ENCODE results near the gene SALL4. TPM values are rescaled to one million over a fixed set of nuclear protein-coding genes. Genes with fewer than 3 reads are reported as not detected.

SALL4 gene
- total RNA-seq, 2 experiments from 2014 or later, result 0.08 to 0.11 TPM

DNA sequence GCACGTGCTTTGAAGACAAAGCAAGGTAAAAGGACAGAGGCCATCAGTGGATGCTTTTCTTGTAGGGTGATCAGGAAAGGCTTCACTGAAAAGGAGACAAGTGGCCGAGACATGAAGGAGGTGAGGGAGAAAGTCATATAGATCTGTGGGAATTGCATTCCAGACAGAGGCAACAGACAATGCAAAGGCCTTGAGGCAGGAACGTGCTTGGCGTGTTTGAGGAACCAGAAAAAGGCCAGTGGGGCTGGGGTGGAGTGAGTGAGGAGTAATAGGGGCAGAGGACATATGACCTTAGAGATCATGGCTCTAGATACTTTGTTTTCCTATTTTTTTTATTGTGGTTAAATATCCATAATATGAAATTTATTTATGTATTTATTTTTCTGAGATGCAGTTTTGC, 10.5 kb upstream of the SALL4 start:
- H3K4me1 Mint-ChIP-seq, result no peaks in the 10 kb centered on the region
- no peaks in the 10 kb centered on the region for H3K36me3 Mint-ChIP-seq
- H3K9me3 Mint-ChIP-seq, result no peaks in the 10 kb centered on the region
- no peak overlapping the region for H3K4me3 Mint-ChIP-seq
- ATAC-seq (ENCODE audit: low read depth) (no peak), DNase-seq (no peak)
- H3K27ac Mint-ChIP-seq, result no peak overlapping the region
- H3K27me3 Mint-ChIP-seq, result peaks cover 8% of the 10 kb centered on the region
- POLR2A ChIA-PET, result no interaction called here

- H3K27ac Mint-ChIP-seq, result no peak overlapping the region
- no peak overlapping the region for H3K4me3 Mint-ChIP-seq
- POLR2A ChIA-PET, result no interaction called here
- no peaks in the 10 kb centered on the region for H3K9me3 Mint-ChIP-seq
- H3K36me3 Mint-ChIP-seq, result no peaks in the 10 kb centered on the region
- ATAC-seq (ENCODE audit: low read depth) (no peak), DNase-seq (no peak)
- no peaks in the 10 kb centered on the region for H3K4me1 Mint-ChIP-seq
- H3K27me3 Mint-ChIP-seq, result peaks cover 8% of the 10 kb centered on the region
Observed at GRCh38 chr20:51811514-51812128, 9.3 kb upstream of the SALL4 start.

DNA sequence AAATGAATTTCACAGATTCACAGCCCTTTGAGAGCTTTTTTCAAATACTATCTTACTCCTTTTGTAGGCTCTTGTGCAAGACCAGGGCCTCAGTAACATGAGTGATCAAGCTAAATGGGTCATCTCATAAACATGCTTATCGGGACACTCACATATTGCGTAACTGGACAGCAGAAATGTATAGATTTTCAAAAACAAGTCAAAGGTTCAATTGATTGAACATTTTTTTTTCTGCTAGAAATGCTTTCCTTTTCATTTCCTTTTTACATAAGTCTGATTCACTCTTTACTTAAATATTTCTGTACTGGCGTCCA, 8.7 kb upstream of the SALL4 start:
- Mint-ChIP-seq H3K27me3 (peaks cover 8% of the 10 kb centered on the region), H3K4me3 (no peak overlapping the region), H3K9me3 (no peaks in the 10 kb centered on the region), H3K36me3 (no peaks in the 10 kb centered on the region), H3K27ac (no peak overlapping the region), H3K4me1 (no peaks in the 10 kb centered on the region)
- POLR2A ChIA-PET, result no interaction called here
- DNase-seq (no peak), ATAC-seq (ENCODE audit: low read depth) (no peak)

GRCh38 chr20:51810155-51811041, 8.1 kb upstream of the SALL4 start:
- DNase-seq, result no peak
- Mint-ChIP-seq H3K27ac (no peak overlapping the region), H3K36me3 (no peaks in the 10 kb centered on the region), H3K4me3 (no peak overlapping the region), H3K4me1 (no peaks in the 10 kb centered on the region), H3K9me3 (no peaks in the 10 kb centered on the region), H3K27me3 (peaks cover 8% of the 10 kb centered on the region)
- ATAC-seq (ENCODE audit: low read depth), result no peak
- POLR2A ChIA-PET, result no interaction called here

DNA sequence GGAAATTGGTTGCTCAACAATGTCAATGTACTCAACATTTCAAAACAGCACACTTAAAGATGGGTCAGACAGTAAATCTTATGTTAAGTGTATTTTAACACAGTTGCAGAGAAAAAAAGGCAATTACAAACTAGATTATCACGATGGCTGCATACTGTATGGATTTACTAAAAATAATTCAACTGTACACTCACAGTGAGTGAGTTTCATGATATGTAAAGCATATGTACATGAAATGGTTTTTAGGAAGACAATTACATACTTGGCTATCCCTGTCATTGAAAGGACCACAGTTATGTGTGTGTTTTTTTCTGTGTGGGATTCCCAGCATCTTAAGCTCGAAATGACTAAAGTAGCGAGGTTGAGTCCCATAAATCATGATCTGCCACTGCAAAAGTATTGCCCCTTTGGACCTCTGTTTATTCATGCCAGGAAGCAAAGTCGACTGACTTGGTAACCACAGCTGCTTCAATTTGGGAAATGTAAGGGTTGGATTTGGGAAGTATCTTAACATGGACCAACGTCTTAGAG, 5.5 kb upstream of the SALL4 start:
- H3K4me1 Mint-ChIP-seq, result no peaks in the 10 kb centered on the region
- POLR2A ChIA-PET, result no interaction called here
- no peak overlapping the region for H3K4me3 Mint-ChIP-seq
- no peak for ATAC-seq (ENCODE audit: low read depth)
- H3K27ac Mint-ChIP-seq, result no peak overlapping the region
- H3K36me3 Mint-ChIP-seq, result no peaks in the 10 kb centered on the region
- DNase-seq, result no peak
- H3K27me3 Mint-ChIP-seq, result peaks cover 20% of the 10 kb centered on the region
- no peaks in the 10 kb centered on the region for H3K9me3 Mint-ChIP-seq

DNA sequence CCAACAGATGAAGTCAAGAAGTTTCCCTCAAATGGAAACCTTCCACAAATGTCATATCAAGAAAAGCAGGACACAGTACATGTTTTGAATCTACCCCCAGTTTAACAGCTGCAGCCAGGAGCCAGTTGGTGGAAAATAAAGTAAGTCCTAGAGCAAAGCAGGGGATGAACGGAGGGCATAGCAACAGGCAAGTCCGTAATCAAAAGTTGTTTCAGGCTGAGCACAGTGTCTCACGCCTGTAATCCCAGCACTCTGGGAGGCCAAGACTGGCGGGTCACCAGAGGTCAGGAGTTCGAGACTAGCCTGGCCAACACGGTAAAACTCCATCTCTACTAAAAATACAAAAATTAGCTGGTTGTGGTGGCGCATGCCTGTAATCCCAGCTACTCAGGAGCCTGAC, 2.4 kb upstream of the SALL4 start:
- POLR2A ChIA-PET, result no interaction called here
- Mint-ChIP-seq H3K9me3 (no peaks in the 10 kb centered on the region), H3K27me3 (peaks cover 40% of the 10 kb centered on the region), H3K4me1 (peaks cover 5% of the 10 kb centered on the region), H3K36me3 (no peaks in the 10 kb centered on the region), H3K27ac (no peak overlapping the region), H3K4me3 (no peak overlapping the region)
- DNase-seq (no peak), ATAC-seq (ENCODE audit: low read depth) (no peak)

DNA sequence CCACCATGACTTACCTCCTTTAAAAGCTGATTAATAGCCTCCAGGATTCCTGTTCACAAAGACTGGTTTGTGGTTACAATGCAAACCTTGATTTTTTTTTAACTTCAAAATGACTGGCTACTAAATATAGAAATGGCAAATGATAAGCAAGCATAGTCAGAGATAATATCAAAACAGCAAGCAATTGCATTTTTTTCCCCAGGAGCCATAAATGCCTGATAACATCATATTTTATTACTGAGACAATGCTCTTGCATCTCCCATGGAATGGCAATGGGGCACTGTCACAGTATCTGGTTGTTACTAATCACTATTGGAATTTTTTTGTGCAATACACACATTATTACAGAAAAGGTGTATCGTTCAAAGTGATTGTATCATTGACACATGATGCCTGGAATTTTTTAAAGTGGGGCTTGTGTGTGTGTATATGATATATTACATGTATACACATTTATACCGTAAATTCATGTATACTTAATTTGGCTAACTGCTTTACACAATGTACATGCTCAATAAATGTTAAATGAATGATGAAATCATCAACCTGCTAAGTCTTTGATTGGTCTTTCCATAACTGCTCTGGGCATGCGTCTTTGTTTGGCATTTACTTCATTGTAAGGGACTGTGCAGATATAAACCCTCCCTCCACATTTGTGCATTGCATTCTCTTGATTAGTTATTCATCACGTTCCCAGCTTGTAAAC, 980 bp upstream of the SALL4 start:
- Mint-ChIP-seq H3K4me3 (no peak overlapping the region), H3K9me3 (no peaks in the 10 kb centered on the region), H3K4me1 (peaks cover 5% of the 10 kb centered on the region), H3K27me3 (peaks cover 54% of the 10 kb centered on the region), H3K36me3 (no peaks in the 10 kb centered on the region), H3K27ac (no peak overlapping the region)
- DNase-seq (no peak), ATAC-seq (ENCODE audit: low read depth) (no peak)
- POLR2A ChIA-PET, result no interaction called here

- POLR2A ChIA-PET, result no interaction called here
- DNase-seq (no peak), ATAC-seq (ENCODE audit: low read depth) (no peak)
- Mint-ChIP-seq H3K27me3 (peaks cover 66% of the 10 kb centered on the region), H3K9me3 (no peaks in the 10 kb centered on the region), H3K4me1 (peaks cover 5% of the 10 kb centered on the region), H3K27ac (no peak overlapping the region), H3K4me3 (no peak overlapping the region), H3K36me3 (no peaks in the 10 kb centered on the region)
Observed at GRCh38 chr20:51801823-51802123, 548 bp downstream of the SALL4 start.

DNA sequence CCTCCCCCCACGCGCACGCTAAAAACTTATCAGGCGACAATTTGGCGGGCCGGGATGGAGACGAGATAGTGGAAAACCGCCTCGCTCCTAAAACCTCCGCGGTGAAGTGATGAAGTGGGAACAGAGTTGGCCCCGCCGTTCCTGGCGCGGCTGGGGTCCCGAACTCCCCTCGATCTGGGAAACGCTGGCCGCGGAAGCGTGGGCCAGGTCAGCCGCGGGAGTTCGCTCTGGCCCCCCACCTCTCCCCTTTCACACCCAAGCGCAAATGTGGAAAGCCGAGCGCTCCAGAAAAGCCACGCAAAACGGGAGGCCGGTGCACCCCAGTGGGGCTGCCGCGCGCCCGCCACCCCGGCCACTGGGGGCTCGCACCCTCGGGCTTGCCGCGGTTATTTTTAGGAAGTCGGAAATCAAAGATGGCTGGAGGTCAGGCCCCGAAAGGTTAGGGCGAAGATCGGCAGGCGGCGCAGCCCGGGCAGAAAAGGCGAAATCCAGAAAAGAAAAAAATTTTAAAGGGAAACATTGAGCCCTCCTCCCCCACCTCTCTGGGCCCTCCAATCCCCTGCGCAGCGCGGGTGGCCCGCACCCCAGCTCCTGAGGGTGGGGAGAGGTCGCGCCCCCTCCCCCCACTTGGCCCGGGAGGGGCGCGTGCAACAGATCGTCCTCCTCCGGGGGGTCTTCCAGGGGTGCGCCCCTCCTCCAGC, 1.0 kb downstream of the SALL4 start:
- Mint-ChIP-seq H3K27ac (no peak overlapping the region), H3K4me1 (peaks cover 5% of the 10 kb centered on the region), H3K9me3 (no peaks in the 10 kb centered on the region), H3K36me3 (no peaks in the 10 kb centered on the region), H3K27me3 (peaks cover 66% of the 10 kb centered on the region), H3K4me3 (peak overlapping the region; percentile 28)
- ATAC-seq (ENCODE audit: low read depth), result no peak
- DNase-seq, result peak; percentile 29
- POLR2A ChIA-PET, result no interaction called here

DNA sequence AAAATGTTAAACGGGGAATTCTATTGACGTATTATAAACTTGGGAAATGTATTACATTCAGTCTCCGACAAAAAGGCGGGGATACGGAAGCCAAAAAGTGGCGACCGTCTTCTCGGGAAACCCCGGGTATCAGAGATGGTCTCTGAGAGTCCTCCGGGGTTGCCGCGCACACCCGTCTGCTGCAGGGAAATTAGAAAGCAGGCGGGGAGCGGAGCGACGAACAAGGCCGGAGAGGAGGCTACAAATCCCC, 1.5 kb downstream of the SALL4 start:
- Mint-ChIP-seq H3K9me3 (no peaks in the 10 kb centered on the region), H3K4me3 (peak overlapping the region; percentile 28), H3K27me3 (peaks cover 69% of the 10 kb centered on the region), H3K27ac (no peak overlapping the region), H3K36me3 (no peaks in the 10 kb centered on the region), H3K4me1 (peaks cover 5% of the 10 kb centered on the region)
- no peak for DNase-seq
- no peak for ATAC-seq (ENCODE audit: low read depth)
- POLR2A ChIA-PET, result no interaction called here

- Mint-ChIP-seq H3K36me3 (no peaks in the 10 kb centered on the region), H3K9me3 (no peaks in the 10 kb centered on the region), H3K4me1 (peaks cover 5% of the 10 kb centered on the region), H3K27ac (no peak overlapping the region), H3K27me3 (peaks cover 72% of the 10 kb centered on the region), H3K4me3 (peak overlapping the region; percentile 28)
- POLR2A ChIA-PET, result no interaction called here
- DNase-seq (peak; percentile 82), ATAC-seq (ENCODE audit: low read depth) (peak; percentile 56)
Observed at GRCh38 chr20:51800060-51800871, 2.1 kb downstream of the SALL4 start.

DNA sequence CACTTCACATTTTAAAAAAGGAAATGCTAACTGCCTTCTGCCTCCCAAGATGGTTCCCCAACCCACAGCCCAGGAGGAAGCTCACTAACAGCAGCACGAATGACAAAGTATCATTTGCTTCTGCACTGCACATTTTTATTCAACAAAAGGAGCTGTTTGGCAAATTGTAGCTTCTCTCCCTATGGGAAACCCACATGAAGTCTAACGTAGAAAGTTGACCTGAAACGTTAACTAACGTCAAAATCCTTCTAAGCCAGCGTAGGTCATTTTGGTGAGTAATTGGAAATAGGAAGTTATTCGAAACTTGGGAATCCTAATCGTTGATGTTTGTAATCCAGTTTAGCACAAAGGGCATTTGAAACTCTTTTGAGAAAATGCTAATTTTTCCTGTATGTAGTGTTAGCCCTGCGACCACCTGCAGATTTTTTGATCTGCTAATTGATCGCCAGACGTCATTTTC, 2.9 kb downstream of the SALL4 start:
- H3K27me3 Mint-ChIP-seq, result peaks cover 69% of the 10 kb centered on the region
- H3K4me3 Mint-ChIP-seq, result no peak overlapping the region
- no peak for DNase-seq
- POLR2A ChIA-PET, result no interaction called here
- no peak overlapping the region for H3K27ac Mint-ChIP-seq
- peaks cover 5% of the 10 kb centered on the region for H3K4me1 Mint-ChIP-seq
- ATAC-seq (ENCODE audit: low read depth), result no peak
- H3K9me3 Mint-ChIP-seq, result no peaks in the 10 kb centered on the region
- H3K36me3 Mint-ChIP-seq, result no peaks in the 10 kb centered on the region

DNA sequence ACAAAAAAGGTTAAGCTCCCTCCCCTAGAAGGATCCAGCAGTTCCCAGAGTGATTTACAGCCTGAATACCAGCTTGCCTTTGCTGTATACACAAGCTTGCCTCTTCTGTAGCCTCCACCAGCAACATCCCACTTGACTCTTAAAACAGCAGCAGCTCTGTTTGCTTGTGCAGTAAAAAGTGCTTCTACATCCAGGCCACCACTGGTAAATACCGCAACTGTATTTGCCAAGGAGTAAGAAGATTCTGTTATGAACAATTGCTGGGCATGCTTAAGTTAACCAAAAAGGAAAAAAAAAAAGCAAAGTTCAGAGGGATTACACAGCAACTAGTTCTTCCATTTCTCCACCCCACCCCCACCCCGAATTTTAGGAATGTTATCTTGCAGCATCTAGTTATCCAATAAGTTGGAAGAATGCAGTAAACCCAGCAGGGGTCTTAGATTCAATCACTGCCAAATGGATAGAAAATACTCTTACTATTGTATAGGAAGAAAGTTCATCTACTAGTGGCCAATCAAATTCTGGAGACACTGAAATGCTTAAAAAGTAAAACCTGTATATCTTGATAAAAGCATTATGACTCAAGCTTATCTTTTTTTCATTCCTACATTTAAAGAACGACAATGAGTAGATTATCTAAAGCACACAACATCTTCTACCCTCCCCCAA, 4.8 kb downstream of the SALL4 start:
- no peaks in the 10 kb centered on the region for H3K36me3 Mint-ChIP-seq
- POLR2A ChIA-PET, result no interaction called here
- H3K4me3 Mint-ChIP-seq, result no peak overlapping the region
- ATAC-seq (ENCODE audit: low read depth) (no peak), DNase-seq (no peak)
- H3K27ac Mint-ChIP-seq, result no peak overlapping the region
- H3K9me3 Mint-ChIP-seq, result no peaks in the 10 kb centered on the region
- H3K27me3 Mint-ChIP-seq, result peaks cover 53% of the 10 kb centered on the region
- H3K4me1 Mint-ChIP-seq, result peaks cover 5% of the 10 kb centered on the region
